ENCODE results near the gene BTBD19.

- TF ChIP-seq EP300 (IDR thresholded peaks at IDR 0.05; ENCODE audit: borderline replicate concordance in 1 of 2, low read depth in 2 of 2, low read length in 2 of 2): no peak
- TF ChIP-seq POLR2A (IDR thresholded peaks at IDR 0.05; ENCODE audit: control extremely low read depth in 1 of 2, low read depth in 2 of 2, low read length in 2 of 2): no peak
- no peak for TF ChIP-seq CTCF (IDR thresholded peaks at IDR 0.05; ENCODE audit: control extremely low read depth in 1 of 3, insufficient read depth in 1 of 3, low read depth in 1 of 3, low read length in 3 of 3)
- TF ChIP-seq JUND (IDR thresholded peaks at IDR 0.05; ENCODE audit: low read length): no peak
- no peak for TF ChIP-seq CHD1 (IDR thresholded peaks at IDR 0.05; ENCODE audit: low read depth, low read length)
- TF ChIP-seq RFX5 (IDR thresholded peaks at IDR 0.05; ENCODE audit: borderline replicate concordance, low read depth, low read length): no peak
- no peak for TF ChIP-seq FOSL1 (IDR thresholded peaks at IDR 0.05; ENCODE audit: insufficient read depth, low read depth, low read length)
- no peak for TF ChIP-seq TAF1 (IDR thresholded peaks at IDR 0.05; ENCODE audit: low read depth, low read length)
- no peak for TF ChIP-seq CREB1 (IDR thresholded peaks at IDR 0.05)
These were observed 13.9 kb downstream of the BTBD19 start for GRCh38 chr1:44822131-44822701.

Measured in H1 (cell line).